Measurements from ENCODE around the gene GPR141.

Gene GPR141

GRCh38 chr7:37757563-37757962, 74.0 kb downstream of the GPR141 start:
- no peak overlapping the region for H3K27ac ChIP-seq
- no peak for TF ChIP-seq CTCF (conservative IDR thresholded peaks at IDR 0.05)

- no peak for TF ChIP-seq CTCF (conservative IDR thresholded peaks at IDR 0.05)
- no peak overlapping the region for H3K27ac ChIP-seq
Measured at GRCh38 chr7:37758501-37759045, 75.0 kb downstream of the GPR141 start.

- no peak for TF ChIP-seq CTCF (conservative IDR thresholded peaks at IDR 0.05)
- H3K27ac ChIP-seq, result no peak overlapping the region
Measured at GRCh38 chr7:37759526-37759925, 76.0 kb downstream of the GPR141 start.

- no peak for TF ChIP-seq CTCF (conservative IDR thresholded peaks at IDR 0.05)
Measured at GRCh38 chr7:37765421-37765829, 81.9 kb downstream of the GPR141 start.

GRCh38 chr7:37765872-37766525, 82.4 kb downstream of the GPR141 start:
- no peak for TF ChIP-seq CTCF (conservative IDR thresholded peaks at IDR 0.05)
- no peak overlapping the region for H3K27ac ChIP-seq

More at GRCh38 chr7:37765421-37765829, 81.9 kb downstream of the GPR141 start:
- H3K27ac ChIP-seq, result no peak overlapping the region

GRCh38 chr7:37768611-37769010, 85.0 kb downstream of the GPR141 start:
- TF ChIP-seq CTCF (conservative IDR thresholded peaks at IDR 0.05), result no peak

GRCh38 chr7:37769291-37769690, 85.7 kb downstream of the GPR141 start:
- H3K27ac ChIP-seq, result no peak overlapping the region
- TF ChIP-seq CTCF (conservative IDR thresholded peaks at IDR 0.05), result no peak

More at GRCh38 chr7:37768611-37769010, 85.0 kb downstream of the GPR141 start:
- H3K27ac ChIP-seq, result no peak overlapping the region
